ENCODE results near the gene MEIKIN.
"Not testable (repeated sequence)": the region's sequence is repeated elsewhere in the genome, so short reads cannot be mapped to it uniquely, and the experiment has no call there.

GRCh38 chr5:131871251-131871650, 74.2 kb downstream of the MEIKIN start:
- not testable (repeated sequence) for TF ChIP-seq EZH2 (IDR thresholded peaks at IDR 0.05; ENCODE audit: borderline replicate concordance, low read depth, low read length, severe bottlenecking); CTCF (IDR thresholded peaks at IDR 0.05; ENCODE audit: extremely low read depth in 1 of 2, insufficient read depth in 1 of 2, low read depth in 1 of 2, low read length in 2 of 2); MAX (IDR thresholded peaks at IDR 0.05; ENCODE audit: insufficient read depth, insufficient read length); POLR2A (IDR thresholded peaks at IDR 0.05; ENCODE audit: low read depth, low read length); POLR2AphosphoS5 (IDR thresholded peaks at IDR 0.05; ENCODE audit: insufficient read depth, low read depth, low read length); JUN (IDR thresholded peaks at IDR 0.05; ENCODE audit: borderline replicate concordance, insufficient read depth, insufficient read length, low read depth); GATA2 (IDR thresholded peaks at IDR 0.05; ENCODE audit: insufficient read depth, insufficient read length, low read depth, low read length)

All from endothelial cell of umbilical vein (primary cell).